Measurements from ENCODE around the gene GRK4. TPM values are rescaled to one million over a fixed set of nuclear protein-coding genes. Genes with fewer than 3 reads are reported as not detected.

Gene GRK4
- total RNA-seq, 1 experiment from 2014 or later, result 3.7 TPM

DNA sequence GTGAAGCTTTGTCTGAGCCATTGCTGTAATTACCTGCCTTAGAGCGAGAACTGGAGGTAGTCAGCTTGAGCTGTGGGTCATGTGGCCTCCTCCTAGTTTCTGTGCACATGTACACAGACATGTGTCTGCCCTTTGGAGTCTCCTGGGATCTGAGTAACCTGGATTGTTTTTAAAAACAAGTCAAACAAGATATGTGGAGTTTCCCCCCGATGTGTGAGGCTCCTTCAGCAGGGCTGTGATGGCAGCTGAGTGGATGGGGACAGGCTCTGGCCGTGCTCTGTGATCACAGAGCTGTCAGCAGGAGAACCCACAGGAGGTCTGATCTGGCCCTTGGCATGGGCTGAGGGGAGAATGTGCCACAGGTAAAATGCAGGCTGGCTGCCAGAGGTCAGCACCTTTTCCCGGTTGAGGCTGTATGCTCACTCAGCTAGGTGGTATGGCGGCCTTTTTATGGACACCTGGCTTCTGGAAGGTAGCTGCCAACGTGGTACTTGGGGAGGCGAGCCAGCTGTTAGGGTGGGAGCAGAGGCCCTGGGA is 38.5 kb upstream of the GRK4 start:
- no peak overlapping the region for H3K4me2 ChIP-seq (ENCODE audit: low read length)
- H4K20me1 ChIP-seq (ENCODE audit: low read length), result no peaks in the 10 kb centered on the region
- DNase-seq, result no peak
- no peak overlapping the region for H3K4me3 ChIP-seq (ENCODE audit: low read length)
- no peaks in the 10 kb centered on the region for H3K79me2 ChIP-seq (ENCODE audit: low read length)
- H2AFZ ChIP-seq (ENCODE audit: low read length), result no peak overlapping the region
- no peak overlapping the region for H3K9ac ChIP-seq (ENCODE audit: low read length)
- POLR2A ChIA-PET (ENCODE audit: unreplicated experiment), result interaction anchor here (0.5 kb wide), 1 partner anchor 267 kb away, joined by 3 read pairs; no protein-coding TSS in a partner anchor
- BruUV-seq (replicated peaks), result no TSS peak
- TF ChIP-seq EZH2 (IDR thresholded peaks at IDR 0.05; ENCODE audit: low read length, unreplicated experiment) (no peak), EZH2phosphoT487 (IDR thresholded peaks at IDR 0.05; ENCODE audit: borderline replicate concordance, low read length) (no peak)
- TF ChIP-seq, protein P1, sequence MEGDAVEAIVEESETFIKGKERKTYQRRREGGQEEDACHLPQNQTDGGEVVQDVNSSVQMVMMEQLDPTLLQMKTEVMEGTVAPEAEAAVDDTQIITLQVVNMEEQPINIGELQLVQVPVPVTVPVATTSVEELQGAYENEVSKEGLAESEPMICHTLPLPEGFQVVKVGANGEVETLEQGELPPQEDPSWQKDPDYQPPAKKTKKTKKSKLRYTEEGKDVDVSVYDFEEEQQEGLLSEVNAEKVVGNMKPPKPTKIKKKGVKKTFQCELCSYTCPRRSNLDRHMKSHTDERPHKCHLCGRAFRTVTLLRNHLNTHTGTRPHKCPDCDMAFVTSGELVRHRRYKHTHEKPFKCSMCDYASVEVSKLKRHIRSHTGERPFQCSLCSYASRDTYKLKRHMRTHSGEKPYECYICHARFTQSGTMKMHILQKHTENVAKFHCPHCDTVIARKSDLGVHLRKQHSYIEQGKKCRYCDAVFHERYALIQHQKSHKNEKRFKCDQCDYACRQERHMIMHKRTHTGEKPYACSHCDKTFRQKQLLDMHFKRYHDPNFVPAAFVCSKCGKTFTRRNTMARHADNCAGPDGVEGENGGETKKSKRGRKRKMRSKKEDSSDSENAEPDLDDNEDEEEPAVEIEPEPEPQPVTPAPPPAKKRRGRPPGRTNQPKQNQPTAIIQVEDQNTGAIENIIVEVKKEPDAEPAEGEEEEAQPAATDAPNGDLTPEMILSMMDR (conservative IDR thresholded peaks at IDR 0.05; ENCODE audit: low read depth, low read length), result no peak
- H3K36me3 ChIP-seq (ENCODE audit: low read depth, low read length), result no peaks in the 10 kb centered on the region; the same call in 1 of the 2 replicates
- CTCF ChIA-PET, result no interaction called here
- no peak for ATAC-seq
- H3K9me2 ChIP-seq (replicated peaks; ENCODE audit: low read length), result no peaks in the 10 kb centered on the region
- intact Hi-C loops (cut with micrococcal nuclease), result no loop called here
- no peak overlapping the region for H3K27ac ChIP-seq (ENCODE audit: low read length)
- no peaks in the 10 kb centered on the region for H3F3A ChIP-seq (ENCODE audit: low read length, unreplicated experiment)
- no peaks in the 10 kb centered on the region for H3K4me1 ChIP-seq (ENCODE audit: insufficient read depth, low read length)
- no peaks in the 10 kb centered on the region for H3K9me3 ChIP-seq (ENCODE audit: low read length)
- H3K27me3 ChIP-seq (ENCODE audit: low read length), result no peaks in the 10 kb centered on the region

GRCh38 chr4:2925496-2925895 is 37.9 kb upstream of the GRK4 start:
- H3K36me3 ChIP-seq (ENCODE audit: low read depth, low read length), result no peaks in the 10 kb centered on the region; the same call in 1 of the 2 replicates
- ChIA-PET CTCF (no interaction called here), POLR2A (ENCODE audit: unreplicated experiment) (no interaction called here)

More at GRCh38 chr4:2925496-2925895, 37.9 kb upstream of the GRK4 start:
- Histone ChIP-seq H3F3A (ENCODE audit: low read length, unreplicated experiment) (no peaks in the 10 kb centered on the region), H3K4me1 (ENCODE audit: insufficient read depth, low read length) (no peaks in the 10 kb centered on the region), H3K27me3 (ENCODE audit: low read length) (no peaks in the 10 kb centered on the region), H3K4me2 (ENCODE audit: low read length) (no peak overlapping the region), H3K79me2 (ENCODE audit: low read length) (no peaks in the 10 kb centered on the region), H4K20me1 (ENCODE audit: low read length) (no peaks in the 10 kb centered on the region), H2AFZ (ENCODE audit: low read length) (no peak overlapping the region), H3K27ac (ENCODE audit: low read length) (no peak overlapping the region), H3K9me3 (ENCODE audit: low read length) (no peaks in the 10 kb centered on the region), H3K4me3 (ENCODE audit: low read length) (no peak overlapping the region), H3K9ac (ENCODE audit: low read length) (no peak overlapping the region), H3K9me2 (replicated peaks; ENCODE audit: low read length) (no peaks in the 10 kb centered on the region)
- TF ChIP-seq EZH2phosphoT487 (IDR thresholded peaks at IDR 0.05; ENCODE audit: borderline replicate concordance, low read length) (no peak), EZH2 (IDR thresholded peaks at IDR 0.05; ENCODE audit: low read length, unreplicated experiment) (no peak)
- TF ChIP-seq, protein P1 (conservative IDR thresholded peaks at IDR 0.05; ENCODE audit: low read depth, low read length), result no peak
- DNase-seq (no peak), ATAC-seq (no peak)
- intact Hi-C loops (cut with micrococcal nuclease), result no loop called here
- no TSS peak for BruUV-seq (replicated peaks)

Data from PC-3 (cell line).